AG10803 (cell line): ENCODE measurements around the gene CELA2A.

Experiments
- DNase-seq: peaks from one replicate; pipeline ENCODE4 v3.0.0; 2010; ENCODE audit warnings: low read depth
- H3K4me3 ChIP-seq: 2 replicates; pipeline ENCODE4 v1.5.1; 2011; ENCODE audit warnings: mild to moderate bottlenecking, low read length, control low read depth
- TF ChIP-seq, protein P1 (sequence below): conservative IDR thresholded peaks from 2 replicates; pipeline ENCODE4 v1.5.1; 2011; ENCODE audit warnings: mild to moderate bottlenecking, low read length, control low read depth, inconsistent platforms

CELA2A gene

DNA sequence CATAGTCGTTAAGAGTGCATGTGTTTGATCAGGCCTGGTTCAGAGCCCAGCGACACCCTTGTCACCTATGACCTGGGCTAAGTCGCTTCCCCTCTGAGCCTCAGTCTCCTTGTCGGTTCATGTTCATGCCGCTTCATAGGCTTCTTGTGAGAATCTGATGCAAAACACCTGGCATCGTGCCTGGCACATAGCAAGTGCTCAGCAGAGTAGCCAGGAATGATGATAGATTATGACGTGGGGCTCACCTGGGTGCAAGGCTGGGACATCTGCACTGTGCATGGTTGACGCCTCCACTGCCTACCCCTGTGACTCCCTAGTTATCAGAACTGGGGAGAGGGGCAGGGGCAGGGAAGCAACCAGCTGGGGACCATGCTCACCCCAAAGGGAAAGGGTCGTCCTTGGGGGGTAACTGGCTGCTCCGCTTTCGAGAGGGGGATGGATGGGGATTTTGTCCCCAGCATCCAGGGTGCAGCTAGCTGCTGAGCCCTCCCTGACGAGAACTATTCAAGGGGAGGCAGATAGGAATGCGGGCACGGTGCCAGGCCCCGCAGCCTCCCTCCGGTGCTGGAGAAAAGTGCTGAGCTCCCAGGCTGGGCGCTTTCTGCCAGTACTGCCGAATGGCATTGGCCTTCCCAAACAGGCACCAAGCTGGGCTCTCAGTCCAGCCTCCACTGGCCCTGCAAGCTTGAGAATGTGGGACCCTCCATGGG is 37.6 kb upstream of the CELA2A start:
- DNase-seq, result no peak
- TF ChIP-seq, protein P1, sequence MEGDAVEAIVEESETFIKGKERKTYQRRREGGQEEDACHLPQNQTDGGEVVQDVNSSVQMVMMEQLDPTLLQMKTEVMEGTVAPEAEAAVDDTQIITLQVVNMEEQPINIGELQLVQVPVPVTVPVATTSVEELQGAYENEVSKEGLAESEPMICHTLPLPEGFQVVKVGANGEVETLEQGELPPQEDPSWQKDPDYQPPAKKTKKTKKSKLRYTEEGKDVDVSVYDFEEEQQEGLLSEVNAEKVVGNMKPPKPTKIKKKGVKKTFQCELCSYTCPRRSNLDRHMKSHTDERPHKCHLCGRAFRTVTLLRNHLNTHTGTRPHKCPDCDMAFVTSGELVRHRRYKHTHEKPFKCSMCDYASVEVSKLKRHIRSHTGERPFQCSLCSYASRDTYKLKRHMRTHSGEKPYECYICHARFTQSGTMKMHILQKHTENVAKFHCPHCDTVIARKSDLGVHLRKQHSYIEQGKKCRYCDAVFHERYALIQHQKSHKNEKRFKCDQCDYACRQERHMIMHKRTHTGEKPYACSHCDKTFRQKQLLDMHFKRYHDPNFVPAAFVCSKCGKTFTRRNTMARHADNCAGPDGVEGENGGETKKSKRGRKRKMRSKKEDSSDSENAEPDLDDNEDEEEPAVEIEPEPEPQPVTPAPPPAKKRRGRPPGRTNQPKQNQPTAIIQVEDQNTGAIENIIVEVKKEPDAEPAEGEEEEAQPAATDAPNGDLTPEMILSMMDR, result no peak
- no peak overlapping the region for H3K4me3 ChIP-seq

DNA sequence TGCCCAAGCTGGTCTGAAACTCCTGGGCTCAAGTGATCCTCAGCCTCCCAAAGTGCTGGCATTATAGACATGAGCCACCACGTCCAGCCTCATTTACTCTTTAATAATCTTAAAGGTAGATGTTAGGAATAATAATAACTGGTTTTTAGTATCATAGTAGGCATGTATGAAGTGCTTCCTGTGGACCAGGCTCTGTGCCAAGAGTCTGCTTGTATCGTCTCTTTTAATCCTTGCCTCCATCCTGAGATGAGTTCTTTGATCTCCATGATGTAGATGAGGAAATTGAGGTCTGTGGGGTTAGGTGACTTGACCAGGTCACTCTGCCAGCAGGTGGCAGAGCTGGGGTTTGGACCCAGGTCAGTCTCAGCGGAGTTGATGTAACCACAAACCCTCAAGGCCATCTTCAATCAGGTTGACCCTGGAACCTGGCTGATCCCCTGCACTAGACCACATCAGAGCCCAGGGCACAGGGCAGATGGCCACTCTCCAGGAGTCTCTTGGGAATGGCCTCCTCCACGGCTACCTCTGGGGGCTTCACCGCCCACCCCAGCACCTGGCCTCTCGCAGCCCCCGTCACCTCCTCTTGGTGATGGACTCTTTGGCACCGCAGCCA is 35.6 kb upstream of the CELA2A start:
- no peak overlapping the region for H3K4me3 ChIP-seq
- TF ChIP-seq, protein P1, result no peak
- no peak for DNase-seq

DNA sequence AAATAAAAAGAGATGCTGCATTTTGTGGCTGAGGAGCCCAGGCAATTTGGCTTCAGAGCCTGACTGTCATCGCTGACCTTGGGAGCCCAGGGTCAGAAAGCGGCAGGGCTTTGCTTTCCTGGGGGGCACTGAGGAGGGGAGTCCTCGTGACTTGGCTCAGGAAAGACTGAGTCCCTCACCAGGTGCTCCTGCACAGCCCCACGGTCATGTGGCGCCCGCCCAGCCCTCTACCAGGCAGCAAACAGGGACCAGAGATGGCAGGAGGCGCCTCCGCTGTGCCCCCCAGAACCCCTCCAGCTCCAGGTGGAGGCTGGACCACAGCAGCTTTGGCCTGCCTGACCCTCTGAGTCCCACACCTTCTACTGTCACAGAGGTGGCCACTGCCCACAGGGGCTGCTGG is 33.7 kb upstream of the CELA2A start:
- no peak overlapping the region for H3K4me3 ChIP-seq
- TF ChIP-seq, protein P1, result no peak
- no peak for DNase-seq

DNA sequence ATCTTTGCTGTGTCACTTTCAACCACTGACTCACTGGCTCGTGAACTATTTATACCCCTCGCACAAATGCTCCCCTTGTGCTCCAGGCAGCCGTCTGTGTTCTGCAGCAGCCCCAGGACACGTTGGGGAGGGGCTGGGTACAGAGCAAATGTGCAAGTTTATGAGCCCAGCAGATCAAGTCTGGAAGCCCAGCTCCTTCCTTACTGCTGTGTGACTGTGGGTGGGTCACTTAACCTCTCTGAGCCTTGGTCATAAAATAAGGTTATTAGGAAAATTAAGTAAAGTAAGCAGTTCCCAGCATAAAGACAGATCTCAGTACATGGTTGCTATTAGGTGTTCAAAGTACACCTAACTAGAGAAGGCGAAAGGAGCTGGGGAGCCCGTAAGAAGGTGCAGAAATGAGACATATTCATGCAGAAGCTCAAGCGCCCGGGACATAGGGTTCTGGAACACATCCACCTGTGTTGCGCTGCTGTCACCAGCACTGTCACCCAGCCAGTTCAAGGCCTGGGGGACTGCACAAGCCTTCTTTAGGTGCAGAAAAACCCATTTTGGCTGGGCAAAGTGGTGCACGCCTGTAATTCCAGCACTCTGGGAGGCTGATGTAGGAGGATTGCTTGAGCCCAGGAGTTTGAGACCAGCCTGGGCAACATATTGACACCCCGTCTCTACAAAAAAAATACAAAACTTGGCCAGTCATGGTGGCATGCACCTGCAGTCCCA is 33.0 kb upstream of the CELA2A start:
- no peak for DNase-seq
- TF ChIP-seq, protein P1, result no peak
- H3K4me3 ChIP-seq, result no peak overlapping the region

DNA sequence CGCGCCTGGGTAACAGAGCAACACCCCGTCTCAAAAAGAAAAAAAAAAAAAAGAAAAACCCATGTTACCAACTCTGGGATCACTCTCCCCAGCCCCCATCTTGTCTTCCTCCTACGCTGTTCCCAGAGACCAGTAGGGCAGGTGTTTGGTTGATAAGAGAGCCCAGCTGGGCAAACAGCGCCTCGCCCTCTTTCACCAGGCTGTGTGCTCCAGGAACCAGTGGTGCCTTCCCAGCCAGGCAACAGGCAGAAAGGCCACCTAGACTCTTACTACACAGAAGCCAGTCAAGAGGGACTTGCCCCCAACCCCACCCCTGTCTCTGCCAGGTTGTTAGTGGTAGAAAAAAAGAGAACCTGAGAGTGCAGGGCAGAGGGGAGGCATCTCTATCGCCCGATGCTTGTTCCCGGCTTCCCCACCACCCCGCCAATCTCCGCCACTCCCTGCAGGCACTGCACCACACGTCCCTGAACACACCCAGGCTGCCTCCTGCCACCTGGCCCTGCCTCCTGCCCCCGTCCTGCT is 32.3 kb upstream of the CELA2A start:
- no peak overlapping the region for H3K4me3 ChIP-seq
- TF ChIP-seq, protein P1, result no peak
- DNase-seq, result no peak

DNA sequence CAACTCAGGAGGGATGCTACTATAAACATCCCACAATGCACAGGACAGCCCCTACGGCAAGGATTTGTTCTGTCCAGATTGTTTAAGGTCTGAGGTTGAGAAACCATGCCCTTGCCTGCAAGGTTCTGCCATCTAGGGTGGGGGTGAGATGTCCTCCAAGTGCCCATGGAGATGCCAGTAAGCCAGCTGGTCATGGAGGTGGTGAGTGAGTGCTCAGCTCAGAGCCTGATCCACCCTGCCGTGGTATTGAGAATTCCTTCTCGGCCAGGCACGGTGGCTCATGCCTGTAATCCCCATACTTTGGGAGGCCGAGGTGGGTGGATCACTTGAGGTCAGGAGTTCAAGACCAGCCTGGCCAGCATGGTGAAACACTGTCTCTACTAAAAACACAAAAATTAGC is 31.6 kb upstream of the CELA2A start:
- no peak for DNase-seq
- no peak overlapping the region for H3K4me3 ChIP-seq
- TF ChIP-seq, protein P1, result no peak

DNA sequence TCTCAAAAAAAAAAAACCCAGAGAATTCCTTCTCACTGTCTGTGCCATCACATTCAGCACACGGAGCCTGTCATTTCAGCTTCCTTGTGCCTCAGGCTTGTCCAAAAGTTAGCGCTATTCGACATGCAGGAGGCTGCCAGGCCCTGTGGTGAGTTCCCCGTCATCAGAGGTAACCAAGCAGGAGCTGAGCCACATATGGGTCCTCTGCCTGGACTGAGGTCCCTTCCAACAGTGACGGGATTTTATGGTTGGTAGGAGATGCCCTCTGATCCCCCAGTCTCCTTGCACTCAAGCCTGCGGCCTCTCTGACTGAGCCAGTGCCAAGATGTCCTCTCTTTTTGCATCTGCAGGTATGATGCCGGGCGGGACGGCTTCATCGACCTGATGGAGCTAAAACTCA is 31.0 kb upstream of the CELA2A start:
- H3K4me3 ChIP-seq, result no peak overlapping the region
- no peak for DNase-seq
- TF ChIP-seq, protein P1, result no peak
